K562 (cell line): ENCODE results near the gene ARF1. TPM values are rescaled to one million over a fixed set of nuclear protein-coding genes. Genes with fewer than 3 reads are reported as not detected.

Experiments
- BCOR ChIP-seq: fragments of 450-650 bp; IDR thresholded peaks from 2 replicates; pipeline ENCODE4 v1.6.1; 2016
- ETV1 ChIP-seq: fragments of 450-650 bp; conservative IDR thresholded peaks from 2 replicates; pipeline ENCODE4 v1.6.1; 2016; ENCODE audit warnings: missing genetic modification characterization, control low read depth, low read depth, missing compliant biosample characterization
- KLF6 ChIP-seq: fragments of 250-450 bp; sonication (Bioruptor Pico); IDR thresholded peaks from 2 replicates; pipeline ENCODE4 v1.4.0; 2020; ENCODE audit warnings: mild to moderate bottlenecking, moderate library complexity, borderline replicate concordance
- LEF1 ChIP-seq: fragments of 450-650 bp; IDR thresholded peaks from 2 replicates; pipeline ENCODE4 v1.6.1; 2016; ENCODE audit warnings: mild to moderate bottlenecking
- NR2C2 ChIP-seq, 2 experiments: fragments of 200-800 bp in 1 of 2; sonication (Bioruptor generic) in 1 of 2; sonication (generic) in 1 of 2; formaldehyde crosslinking in 1 of 2; IDR thresholded peaks; 2 replicates each; pipeline versions ENCODE4 v1.6.1 to v1.8.0; 2016 to 2022; ENCODE audit warnings: mild to moderate bottlenecking in 1 of 2, missing compliant biosample characterization in 1 of 2, missing genetic modification characterization in 1 of 2, missing genetic modification reagents in 1 of 2
- SMARCA4 ChIP-seq: fragments of 450-650 bp; IDR thresholded peaks from 2 replicates; pipeline ENCODE4 v1.6.1; 2016
- STAG1 ChIP-seq: sonication (generic); formaldehyde crosslinking; IDR thresholded peaks from 2 replicates; pipeline ENCODE4 v1.5.0; 2020; ENCODE audit warnings: missing genetic modification reagents, borderline replicate concordance
- THRAP3 ChIP-seq: fragments of 450-650 bp; IDR thresholded peaks from 2 replicates; pipeline ENCODE4 v1.6.1; 2016; ENCODE audit warnings: mild to moderate bottlenecking, inconsistent platforms, borderline replicate concordance
- polyA plus RNA-seq, 8 experiments: library from polyadenylated mRNA; depleted of rRNA in 4 of 8; stranded (reverse) in 5 of 8; unstranded in 3 of 8; fragments of >200 nt; fragmentation: Nextera tagmentation in 2 of 8; fragmentation: Illumina TruSeq in 1 of 8; extraction: Ambion mirVana in 2 of 8; extraction: Trizol in 1 of 8; gene quantifications; 2 replicates each; pipeline versions ENCODE4 v1.2.1 to v1.2.3, GENCODE V29; 2011 to 2014; ENCODE audit warnings: inconsistent platforms in 1 of 8, missing spikeins in 1 of 8
- total RNA-seq, 7 experiments: library from RNA; depleted of rRNA in 6 of 7; stranded (reverse); fragments of >200 nt in 6 of 7; fragmentation: Illumina TruSeq in 2 of 7; extraction: Trizol in 2 of 7; gene quantifications; 2 replicates each; pipeline versions ENCODE4 v1.2.1 to v1.2.3, GENCODE V29; 2011 to 2021; ENCODE audit warnings: low replicate concordance in 1 of 7
- TF ChIP-seq, protein P1 (sequence below): fragments of 450-650 bp; IDR thresholded peaks from 2 replicates; pipeline ENCODE4 v1.6.1; 2017; ENCODE audit warnings: antibody characterized with exemption, mild to moderate bottlenecking
- TF ChIP-seq, protein P2 (sequence below), 2 experiments: fragments of 450-650 bp; formaldehyde crosslinking in 1 of 2; IDR thresholded peaks; 2 replicates each; pipeline versions ENCODE4 v1.4.0 to v1.6.1; 2014 to 2020; ENCODE audit warnings: mild to moderate bottlenecking in 2 of 2, borderline replicate concordance in 1 of 2, low read depth in 1 of 2
- TF ChIP-seq, protein P3 (sequence below): sonication (generic); formaldehyde crosslinking; IDR thresholded peaks from 2 replicates; pipeline ENCODE4 v1.4.0; 2020; ENCODE audit warnings: mild to moderate bottlenecking, missing genetic modification reagents
- TF ChIP-seq, protein P4 (sequence below): fragments of 250-450 bp; sonication (Bioruptor Pico); IDR thresholded peaks from 2 replicates; pipeline ENCODE4 v1.6.1; 2021; ENCODE audit warnings: mild to moderate bottlenecking

ARF1 gene
- total and polyA plus RNA-seq, 9 of the 15 experiments (the other 6 are each of a cell fraction or from before 2014, with no cell fraction given): 69.8 to 593 (median 325) TPM

DNA sequence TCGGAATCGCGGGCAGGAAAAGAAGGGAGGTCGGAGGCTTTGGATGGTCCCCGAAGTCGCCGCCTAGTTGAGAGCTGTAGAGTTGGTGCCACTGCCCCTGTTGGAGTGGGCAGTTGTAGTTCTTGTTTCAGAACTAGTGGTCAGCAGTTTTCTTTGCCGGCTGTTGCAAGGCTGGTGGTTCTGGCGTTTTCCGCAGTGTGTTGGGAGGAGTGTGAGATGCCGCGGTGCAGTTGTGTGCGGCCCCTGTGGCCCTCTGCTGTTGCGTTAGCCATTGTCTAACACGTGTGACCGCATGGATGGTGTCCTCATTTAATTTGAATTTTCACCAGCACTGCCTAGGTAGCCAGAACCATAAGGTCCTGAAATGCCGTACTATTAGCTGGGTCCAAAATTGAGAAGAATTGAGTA is 1.4 kb downstream of the ARF1 start (continued):
- TF ChIP-seq, protein P1, sequence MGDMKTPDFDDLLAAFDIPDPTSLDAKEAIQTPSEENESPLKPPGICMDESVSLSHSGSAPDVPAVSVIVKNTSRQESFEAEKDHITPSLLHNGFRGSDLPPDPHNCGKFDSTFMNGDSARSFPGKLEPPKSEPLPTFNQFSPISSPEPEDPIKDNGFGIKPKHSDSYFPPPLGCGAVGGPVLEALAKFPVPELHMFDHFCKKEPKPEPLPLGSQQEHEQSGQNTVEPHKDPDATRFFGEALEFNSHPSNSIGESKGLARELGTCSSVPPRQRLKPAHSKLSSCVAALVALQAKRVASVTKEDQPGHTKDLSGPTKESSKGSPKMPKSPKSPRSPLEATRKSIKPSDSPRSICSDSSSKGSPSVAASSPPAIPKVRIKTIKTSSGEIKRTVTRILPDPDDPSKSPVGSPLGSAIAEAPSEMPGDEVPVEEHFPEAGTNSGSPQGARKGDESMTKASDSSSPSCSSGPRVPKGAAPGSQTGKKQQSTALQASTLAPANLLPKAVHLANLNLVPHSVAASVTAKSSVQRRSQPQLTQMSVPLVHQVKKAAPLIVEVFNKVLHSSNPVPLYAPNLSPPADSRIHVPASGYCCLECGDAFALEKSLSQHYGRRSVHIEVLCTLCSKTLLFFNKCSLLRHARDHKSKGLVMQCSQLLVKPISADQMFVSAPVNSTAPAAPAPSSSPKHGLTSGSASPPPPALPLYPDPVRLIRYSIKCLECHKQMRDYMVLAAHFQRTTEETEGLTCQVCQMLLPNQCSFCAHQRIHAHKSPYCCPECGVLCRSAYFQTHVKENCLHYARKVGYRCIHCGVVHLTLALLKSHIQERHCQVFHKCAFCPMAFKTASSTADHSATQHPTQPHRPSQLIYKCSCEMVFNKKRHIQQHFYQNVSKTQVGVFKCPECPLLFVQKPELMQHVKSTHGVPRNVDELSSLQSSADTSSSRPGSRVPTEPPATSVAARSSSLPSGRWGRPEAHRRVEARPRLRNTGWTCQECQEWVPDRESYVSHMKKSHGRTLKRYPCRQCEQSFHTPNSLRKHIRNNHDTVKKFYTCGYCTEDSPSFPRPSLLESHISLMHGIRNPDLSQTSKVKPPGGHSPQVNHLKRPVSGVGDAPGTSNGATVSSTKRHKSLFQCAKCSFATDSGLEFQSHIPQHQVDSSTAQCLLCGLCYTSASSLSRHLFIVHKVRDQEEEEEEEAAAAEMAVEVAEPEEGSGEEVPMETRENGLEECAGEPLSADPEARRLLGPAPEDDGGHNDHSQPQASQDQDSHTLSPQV: 0 out of 2 replicates have a peak, but pooled peaks have one; percentile 30
- TF ChIP-seq STAG1 (CRISPR knock-in tag) (no peak), KLF6 (no peak), ETV1 (tag) (no peak), THRAP3 (no peak), BCOR (no peak), SMARCA4 (no peak; the same call in 1 of the 2 replicates), LEF1 (no peak), NR2C2 (CRISPR knock-in tag; IDR thresholded peaks at IDR 0.05) (no peak), NR2C2 (tag; IDR thresholded peaks at IDR 0.05) (no peak)
- TF ChIP-seq, protein P2, sequence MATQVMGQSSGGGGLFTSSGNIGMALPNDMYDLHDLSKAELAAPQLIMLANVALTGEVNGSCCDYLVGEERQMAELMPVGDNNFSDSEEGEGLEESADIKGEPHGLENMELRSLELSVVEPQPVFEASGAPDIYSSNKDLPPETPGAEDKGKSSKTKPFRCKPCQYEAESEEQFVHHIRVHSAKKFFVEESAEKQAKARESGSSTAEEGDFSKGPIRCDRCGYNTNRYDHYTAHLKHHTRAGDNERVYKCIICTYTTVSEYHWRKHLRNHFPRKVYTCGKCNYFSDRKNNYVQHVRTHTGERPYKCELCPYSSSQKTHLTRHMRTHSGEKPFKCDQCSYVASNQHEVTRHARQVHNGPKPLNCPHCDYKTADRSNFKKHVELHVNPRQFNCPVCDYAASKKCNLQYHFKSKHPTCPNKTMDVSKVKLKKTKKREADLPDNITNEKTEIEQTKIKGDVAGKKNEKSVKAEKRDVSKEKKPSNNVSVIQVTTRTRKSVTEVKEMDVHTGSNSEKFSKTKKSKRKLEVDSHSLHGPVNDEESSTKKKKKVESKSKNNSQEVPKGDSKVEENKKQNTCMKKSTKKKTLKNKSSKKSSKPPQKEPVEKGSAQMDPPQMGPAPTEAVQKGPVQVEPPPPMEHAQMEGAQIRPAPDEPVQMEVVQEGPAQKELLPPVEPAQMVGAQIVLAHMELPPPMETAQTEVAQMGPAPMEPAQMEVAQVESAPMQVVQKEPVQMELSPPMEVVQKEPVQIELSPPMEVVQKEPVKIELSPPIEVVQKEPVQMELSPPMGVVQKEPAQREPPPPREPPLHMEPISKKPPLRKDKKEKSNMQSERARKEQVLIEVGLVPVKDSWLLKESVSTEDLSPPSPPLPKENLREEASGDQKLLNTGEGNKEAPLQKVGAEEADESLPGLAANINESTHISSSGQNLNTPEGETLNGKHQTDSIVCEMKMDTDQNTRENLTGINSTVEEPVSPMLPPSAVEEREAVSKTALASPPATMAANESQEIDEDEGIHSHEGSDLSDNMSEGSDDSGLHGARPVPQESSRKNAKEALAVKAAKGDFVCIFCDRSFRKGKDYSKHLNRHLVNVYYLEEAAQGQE (IDR thresholded peaks at IDR 0.05; ENCODE audit: borderline replicate concordance): 0 out of 2 replicates have a peak, but pooled peaks have one; percentile 1
- TF ChIP-seq, protein P2 (CRISPR knock-in tag; IDR thresholded peaks at IDR 0.05; ENCODE audit: low read depth): no peak
- TF ChIP-seq, protein P3, sequence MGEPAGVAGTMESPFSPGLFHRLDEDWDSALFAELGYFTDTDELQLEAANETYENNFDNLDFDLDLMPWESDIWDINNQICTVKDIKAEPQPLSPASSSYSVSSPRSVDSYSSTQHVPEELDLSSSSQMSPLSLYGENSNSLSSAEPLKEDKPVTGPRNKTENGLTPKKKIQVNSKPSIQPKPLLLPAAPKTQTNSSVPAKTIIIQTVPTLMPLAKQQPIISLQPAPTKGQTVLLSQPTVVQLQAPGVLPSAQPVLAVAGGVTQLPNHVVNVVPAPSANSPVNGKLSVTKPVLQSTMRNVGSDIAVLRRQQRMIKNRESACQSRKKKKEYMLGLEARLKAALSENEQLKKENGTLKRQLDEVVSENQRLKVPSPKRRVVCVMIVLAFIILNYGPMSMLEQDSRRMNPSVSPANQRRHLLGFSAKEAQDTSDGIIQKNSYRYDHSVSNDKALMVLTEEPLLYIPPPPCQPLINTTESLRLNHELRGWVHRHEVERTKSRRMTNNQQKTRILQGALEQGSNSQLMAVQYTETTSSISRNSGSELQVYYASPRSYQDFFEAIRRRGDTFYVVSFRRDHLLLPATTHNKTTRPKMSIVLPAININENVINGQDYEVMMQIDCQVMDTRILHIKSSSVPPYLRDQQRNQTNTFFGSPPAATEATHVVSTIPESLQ: no peak
- TF ChIP-seq, protein P4, sequence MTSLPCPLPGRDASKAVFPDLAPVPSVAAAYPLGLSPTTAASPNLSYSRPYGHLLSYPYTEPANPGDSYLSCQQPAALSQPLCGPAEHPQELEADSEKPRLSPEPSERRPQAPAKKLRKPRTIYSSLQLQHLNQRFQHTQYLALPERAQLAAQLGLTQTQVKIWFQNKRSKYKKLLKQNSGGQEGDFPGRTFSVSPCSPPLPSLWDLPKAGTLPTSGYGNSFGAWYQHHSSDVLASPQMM: no peak
